Activated CD8-positive, alpha-beta T cell treated with anti-CD3 and anti-CD28 coated beads for 36 hours (primary cell): ENCODE data around the gene SAMD3. TPM values are rescaled to one million over a fixed set of nuclear protein-coding genes. Genes with fewer than 3 reads are reported as not detected.
A peak's percentile ranks its signal among the peaks of the same experiment; 100 is the strongest.
"Not testable (repeated sequence)": the region's sequence is repeated elsewhere in the genome, so short reads cannot be mapped to it uniquely, and the experiment has no call there.

Source experiments
- ATAC-seq: fragments of 200-7000 bp; cut with Tn5 transposase; one replicate; pipeline ENCODE4 v1.10.0; 2021; ENCODE audit warnings: mild to moderate bottlenecking, moderate library complexity
- CTCF ChIA-PET: fragments of 350-600 bp; sonication (Branson Sonifier 250); formaldehyde crosslinking; loops from one replicate; lab custom pipeline; 2021; ENCODE audit warnings: antibody characterized with exemption; lab: Charles Lee
- POLR2A ChIA-PET: fragments of 350-600 bp; sonication (Branson Sonifier 250); formaldehyde crosslinking; loops from one replicate; lab custom pipeline; 2021; ENCODE audit warnings: antibody characterized with exemption; lab: Charles Lee
- DNase-seq: peaks from one replicate; pipeline ENCODE4 v3.0.0-alpha.2; 2020
- H3K27ac Mint-ChIP-seq: one replicate; pipeline ENCODE4 v1.8.0; 2021; ENCODE audit warnings: mild to moderate bottlenecking, mixed read lengths
- H3K27me3 Mint-ChIP-seq: one replicate; pipeline ENCODE4 v1.8.0; 2021; ENCODE audit warnings: mixed read lengths
- H3K36me3 Mint-ChIP-seq: one replicate; pipeline ENCODE4 v1.8.0; 2021; ENCODE audit warnings: low read depth, mixed read lengths
- H3K4me1 Mint-ChIP-seq: one replicate; pipeline ENCODE4 v1.8.0; 2021; ENCODE audit warnings: low read depth, mixed read lengths
- H3K4me3 Mint-ChIP-seq: one replicate; pipeline ENCODE4 v1.8.0; 2021; ENCODE audit warnings: mild to moderate bottlenecking, moderate library complexity, mixed read lengths
- H3K9me3 Mint-ChIP-seq: one replicate; pipeline ENCODE4 v1.8.0; 2021; ENCODE audit warnings: mixed read lengths
- intact Hi-C: fragments of 100-400 bp; cut with micrococcal nuclease; formaldehyde crosslinking; loops from one replicate; pipeline ENCODE4 v1.10.0; 2022
- total RNA-seq, 2 experiments: library from RNA; stranded (reverse); gene quantifications; one replicate each; pipeline ENCODE4 v1.2.3, GENCODE V29; 2021
- TF ChIP-seq, protein P1 (sequence below): fragments of 200-600 bp; IDR thresholded peaks from one replicate; pipeline ENCODE4 v1.8.0; 2022; ENCODE audit warnings: antibody characterized with exemption, mild to moderate bottlenecking

SAMD3 gene
- total RNA-seq, 2 experiments from 2014 or later, result 6.4 to 8.7 TPM

- ChIA-PET POLR2A (interaction anchor here (1.6 kb wide), 1 partner anchor 20 kb away, joined by 4 read pairs; no protein-coding TSS in a partner anchor), CTCF (interaction anchor here (0.6 to 1.4 kb wide), 3 partner anchors 12 to 160 kb away, joined by 3 to 6 read pairs (median 3); no protein-coding TSS in a partner anchor)
- Mint-ChIP-seq H3K4me1 (peaks cover 41% of the 10 kb centered on the region), H3K9me3 (peaks cover 2% of the 10 kb centered on the region), H3K27ac (no peak overlapping the region), H3K36me3 (peaks cover 15% of the 10 kb centered on the region), H3K27me3 (no peaks in the 10 kb centered on the region), H3K4me3 (no peak overlapping the region)
- DNase-seq, result no peak
- intact Hi-C loops, result no loop called here
- no peak for ATAC-seq
- TF ChIP-seq, protein P1, sequence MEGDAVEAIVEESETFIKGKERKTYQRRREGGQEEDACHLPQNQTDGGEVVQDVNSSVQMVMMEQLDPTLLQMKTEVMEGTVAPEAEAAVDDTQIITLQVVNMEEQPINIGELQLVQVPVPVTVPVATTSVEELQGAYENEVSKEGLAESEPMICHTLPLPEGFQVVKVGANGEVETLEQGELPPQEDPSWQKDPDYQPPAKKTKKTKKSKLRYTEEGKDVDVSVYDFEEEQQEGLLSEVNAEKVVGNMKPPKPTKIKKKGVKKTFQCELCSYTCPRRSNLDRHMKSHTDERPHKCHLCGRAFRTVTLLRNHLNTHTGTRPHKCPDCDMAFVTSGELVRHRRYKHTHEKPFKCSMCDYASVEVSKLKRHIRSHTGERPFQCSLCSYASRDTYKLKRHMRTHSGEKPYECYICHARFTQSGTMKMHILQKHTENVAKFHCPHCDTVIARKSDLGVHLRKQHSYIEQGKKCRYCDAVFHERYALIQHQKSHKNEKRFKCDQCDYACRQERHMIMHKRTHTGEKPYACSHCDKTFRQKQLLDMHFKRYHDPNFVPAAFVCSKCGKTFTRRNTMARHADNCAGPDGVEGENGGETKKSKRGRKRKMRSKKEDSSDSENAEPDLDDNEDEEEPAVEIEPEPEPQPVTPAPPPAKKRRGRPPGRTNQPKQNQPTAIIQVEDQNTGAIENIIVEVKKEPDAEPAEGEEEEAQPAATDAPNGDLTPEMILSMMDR, result no peak
These were observed 18.4 kb downstream of the SAMD3 start for GRCh38 chr6:130204322-130204721.

DNA sequence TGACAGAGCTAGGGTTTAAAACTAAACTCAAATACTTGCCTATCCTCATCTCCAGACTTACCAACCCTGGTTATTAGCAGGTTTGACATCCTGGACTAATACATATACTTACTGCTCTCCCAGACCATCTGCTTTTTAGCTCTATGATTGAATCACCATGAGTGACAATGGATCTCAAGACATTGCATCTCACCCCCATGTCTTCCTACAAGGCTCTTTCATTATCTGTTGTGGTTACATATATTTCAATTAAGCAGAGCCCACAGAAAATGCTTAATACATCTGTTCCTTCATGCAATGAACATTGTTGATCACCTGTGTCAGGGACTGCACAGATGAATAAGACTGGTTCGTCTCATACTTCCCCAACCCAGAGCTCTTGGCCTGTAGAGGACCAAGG is 19.4 kb downstream of the SAMD3 start:
- Mint-ChIP-seq H3K27ac (peak overlapping the region; percentile 73), H3K4me1 (peaks cover 47% of the 10 kb centered on the region), H3K9me3 (peaks cover 2% of the 10 kb centered on the region), H3K36me3 (peaks cover 9% of the 10 kb centered on the region), H3K27me3 (no peaks in the 10 kb centered on the region), H3K4me3 (no peak overlapping the region)
- POLR2A ChIA-PET, result interaction anchor here (0.9 to 1.1 kb wide), 2 partner anchors 12 to 15 kb away, joined by 3 to 4 read pairs; no protein-coding TSS in a partner anchor
- DNase-seq (no peak), ATAC-seq (peak; percentile 21)
- intact Hi-C loops, result no loop called here
- TF ChIP-seq, protein P1, result no peak
- CTCF ChIA-PET, result interaction anchor here (0.6 to 1.4 kb wide), 6 partner anchors 13 to 498 kb away, joined by 3 to 6 read pairs (median 3); no protein-coding TSS in a partner anchor

DNA sequence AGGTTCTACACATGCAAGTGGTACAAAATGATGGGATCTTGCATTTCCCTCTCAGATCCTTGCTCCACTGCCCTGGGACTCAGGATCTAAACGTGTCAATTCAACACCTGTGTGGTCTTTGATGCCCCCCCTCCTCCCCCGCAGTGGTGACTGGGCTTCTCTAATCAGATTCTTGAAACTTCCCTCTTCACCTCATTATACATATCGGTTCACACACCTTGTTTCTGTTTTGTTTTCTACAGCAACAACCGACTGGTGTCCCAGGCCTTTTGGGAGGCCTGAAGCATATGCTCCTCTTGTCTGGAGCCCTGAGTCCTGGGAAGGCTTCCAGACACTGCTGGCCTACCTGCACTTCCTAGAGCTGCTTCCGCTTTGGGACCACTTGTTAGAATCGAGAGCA is 20.0 kb downstream of the SAMD3 start:
- intact Hi-C loops, result no loop called here
- ATAC-seq (peak; percentile 74), DNase-seq (peak; percentile 64)
- H3K27ac Mint-ChIP-seq, result peak overlapping the region; percentile 73
- H3K27me3 Mint-ChIP-seq, result no peaks in the 10 kb centered on the region
- ChIA-PET POLR2A (interaction anchor here (0.6 to 1.1 kb wide), 3 partner anchors 13 to 36 kb away, joined by 3 to 4 read pairs (median 3); no protein-coding TSS in a partner anchor), CTCF (interaction anchor here (0.6 to 1.3 kb wide), 3 partner anchors 15 to 499 kb away, joined by 3 to 5 read pairs (median 3); no protein-coding TSS in a partner anchor)
- peaks cover 46% of the 10 kb centered on the region for H3K4me1 Mint-ChIP-seq
- H3K4me3 Mint-ChIP-seq, result peak overlapping the region; percentile 30
- H3K9me3 Mint-ChIP-seq, result peaks cover 2% of the 10 kb centered on the region
- H3K36me3 Mint-ChIP-seq, result peaks cover 6% of the 10 kb centered on the region
- TF ChIP-seq, protein P1, result no peak

- Mint-ChIP-seq H3K36me3 (peaks cover 2% of the 10 kb centered on the region), H3K4me3 (no peak overlapping the region), H3K4me1 (peaks cover 47% of the 10 kb centered on the region), H3K9me3 (peaks cover 2% of the 10 kb centered on the region), H3K27ac (no peak overlapping the region), H3K27me3 (no peaks in the 10 kb centered on the region)
- ATAC-seq, result no peak
- TF ChIP-seq, protein P1, result no peak
- no peak for DNase-seq
- CTCF ChIA-PET, result interaction anchor here (0.8 to 1.7 kb wide), 3 partner anchors 12 to 163 kb away, joined by 3 to 5 read pairs (median 4); no protein-coding TSS in a partner anchor
- intact Hi-C loops, result no loop called here
- POLR2A ChIA-PET, result interaction anchor here (1.4 kb wide), 1 partner anchor 12 kb away, joined by 3 read pairs; no protein-coding TSS in a partner anchor
These were observed 22.7 kb downstream of the SAMD3 start for GRCh38 chr6:130200020-130200419.

GRCh38 chr6:130198483-130199035 is 24.2 kb downstream of the SAMD3 start:
- ChIA-PET POLR2A (interaction anchor here (1.6 kb wide), 1 partner anchor 8 kb away, joined by 4 read pairs; no protein-coding TSS in a partner anchor), CTCF (interaction anchor here (0.9 to 1.4 kb wide), 3 partner anchors 9 to 24 kb away, joined by 3 read pairs; partner anchors contain the start of gene SAMD3)
- peaks cover 2% of the 10 kb centered on the region for H3K9me3 Mint-ChIP-seq
- no peaks in the 10 kb centered on the region for H3K27me3 Mint-ChIP-seq
- ATAC-seq (peak; percentile 42), DNase-seq (no peak)
- peaks cover 2% of the 10 kb centered on the region for H3K36me3 Mint-ChIP-seq
- peak overlapping the region; percentile 13 for H3K27ac Mint-ChIP-seq
- H3K4me3 Mint-ChIP-seq, result no peak overlapping the region
- H3K4me1 Mint-ChIP-seq, result peaks cover 43% of the 10 kb centered on the region
- intact Hi-C loops, result no loop called here
- TF ChIP-seq, protein P1, result no peak

- ATAC-seq, H3K27me3 Mint-ChIP-seq, H3K4me3 Mint-ChIP-seq, H3K9me3 Mint-ChIP-seq, DNase-seq, H3K36me3 Mint-ChIP-seq, intact Hi-C loops: not testable (repeated sequence)
- CTCF ChIA-PET, result interaction anchor here (0.9 to 1.4 kb wide), 3 partner anchors 9 to 25 kb away, joined by 3 read pairs; partner anchors contain the start of gene SAMD3
- POLR2A ChIA-PET, result interaction anchor here (1.6 kb wide), 1 partner anchor 8 kb away, joined by 4 read pairs; no protein-coding TSS in a partner anchor
- H3K4me1 Mint-ChIP-seq, result peaks cover 43% of the 10 kb centered on the region
- peak overlapping the region; percentile 18 for H3K27ac Mint-ChIP-seq
These were observed 24.8 kb downstream of the SAMD3 start for GRCh38 chr6:130197816-130198482.
